NK-92 (cell line): ENCODE results near the gene COMMD7.

Experiments
- DNase-seq: peaks from one replicate; lab custom pipeline; 2025; ENCODE audit not compliant: unreplicated experiment; lab: John Stamatoyannopoulos, UW

COMMD7 gene

DNA sequence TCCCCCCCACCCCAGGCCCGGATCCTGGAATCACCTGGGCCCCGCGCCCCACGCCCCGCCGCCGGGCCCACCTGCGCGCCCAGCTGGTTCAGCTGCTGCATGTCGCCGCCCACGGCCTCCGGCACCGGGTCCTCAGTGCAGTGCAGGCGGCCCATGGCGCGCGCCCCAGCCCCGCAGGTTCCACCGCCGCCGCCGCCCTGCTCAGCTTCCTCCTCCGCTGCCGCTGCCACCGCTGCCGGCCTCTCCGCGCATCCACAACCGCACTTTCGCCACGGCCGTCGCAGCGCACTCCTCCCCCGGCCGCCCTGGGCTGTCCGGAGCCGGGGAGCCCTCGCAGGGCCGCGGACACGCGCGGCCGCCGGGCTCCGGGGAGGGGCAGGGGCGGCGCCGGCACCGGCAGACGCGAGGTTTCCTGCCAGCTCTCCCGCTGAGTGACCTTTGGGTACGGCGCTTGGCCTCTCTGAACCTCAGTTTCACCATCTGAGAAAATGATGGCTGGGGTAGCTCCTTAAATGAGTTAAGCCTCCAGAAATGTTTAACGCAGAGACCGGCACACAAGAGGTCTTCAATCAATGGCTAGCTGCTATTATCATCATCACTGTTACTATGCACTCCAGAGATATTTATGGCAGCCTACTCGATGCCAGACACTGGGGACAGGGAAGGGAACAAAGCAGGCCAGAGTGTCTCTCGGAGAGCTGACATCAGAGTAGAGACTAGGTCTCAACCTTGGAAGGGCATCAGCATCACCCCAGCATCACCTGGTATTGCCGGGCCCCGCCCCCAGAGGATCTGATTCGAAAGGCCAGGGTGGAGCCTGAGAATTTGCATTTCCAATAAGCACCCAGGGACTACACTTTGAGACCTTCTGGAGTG lies at the start of gene COMMD7:
Gene COMMD7 (minus strand): TSS at position 231 of the 876 bp plus-strand sequence. CDS start 76 bp downstream, at position 155.
- no peak for DNase-seq

GRCh38 chr20:32792731-32793458 lies 49.6 kb upstream of the COMMD7 start:
- no peak for DNase-seq

- no peak for DNase-seq
These were observed 49.0 kb upstream of the COMMD7 start for GRCh38 chr20:32792316-32792715.

DNA sequence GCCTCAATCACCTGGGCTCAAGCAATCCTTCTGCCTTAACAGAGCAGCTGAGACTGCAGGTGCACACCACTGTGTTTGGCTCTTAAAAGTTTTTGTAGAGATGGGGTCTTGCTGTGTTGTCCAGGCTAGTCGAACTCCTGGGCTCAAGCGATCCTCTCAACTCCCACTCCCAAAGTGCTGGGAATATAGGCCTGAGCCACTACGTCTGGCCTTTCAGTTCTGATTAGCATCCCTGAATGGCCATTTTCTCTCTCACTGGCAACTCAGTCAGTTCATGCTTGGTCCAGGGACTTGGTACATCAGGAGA lies 47.4 kb upstream of the COMMD7 start:
- no peak for DNase-seq

DNA sequence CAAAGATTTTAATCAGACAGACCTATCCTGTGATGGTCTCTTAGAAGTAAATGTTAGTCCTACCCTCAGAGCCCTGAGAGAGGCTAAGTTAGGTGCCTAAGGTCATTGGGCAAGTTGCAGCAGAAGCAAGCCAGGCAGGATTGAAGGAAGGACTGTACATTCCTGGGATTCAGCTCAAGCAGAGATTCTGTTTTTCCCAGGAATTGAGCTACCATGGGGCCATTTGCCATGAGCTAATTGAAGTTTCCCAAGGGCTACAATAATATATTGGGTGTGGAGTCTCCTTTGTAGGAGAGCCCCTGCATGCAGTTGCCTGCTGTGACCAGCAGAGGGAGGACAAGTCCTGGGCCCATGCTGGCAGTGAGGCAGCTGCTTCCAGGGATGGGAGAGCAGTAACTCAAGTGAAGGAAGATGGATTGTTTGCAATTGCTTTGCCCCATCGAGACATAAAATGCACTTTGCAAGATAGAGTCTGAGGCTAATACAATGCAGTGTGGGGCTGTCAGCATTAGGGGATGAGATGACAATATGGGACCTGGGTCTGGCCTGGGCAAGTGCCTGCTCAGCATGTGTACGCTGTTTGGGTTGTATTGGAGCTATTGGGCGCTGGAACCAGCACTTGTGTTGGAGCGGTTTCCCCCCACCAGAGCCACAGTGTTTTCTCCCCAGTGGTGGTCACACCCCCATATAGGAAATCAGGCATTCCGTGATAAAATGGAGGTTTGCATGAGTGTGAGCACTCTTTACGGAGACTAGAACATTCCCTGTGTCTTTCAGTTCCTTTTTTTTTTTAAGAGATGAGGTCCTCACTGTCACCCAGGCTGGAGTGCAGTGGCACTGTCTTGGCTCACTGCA lies 46.9 kb upstream of the COMMD7 start:
- DNase-seq: no peak

GRCh38 chr20:32787168-32787567 lies 43.9 kb upstream of the COMMD7 start:
- no peak for DNase-seq

GRCh38 chr20:32786059-32786760 lies 42.9 kb upstream of the COMMD7 start:
- DNase-seq: no peak

DNA sequence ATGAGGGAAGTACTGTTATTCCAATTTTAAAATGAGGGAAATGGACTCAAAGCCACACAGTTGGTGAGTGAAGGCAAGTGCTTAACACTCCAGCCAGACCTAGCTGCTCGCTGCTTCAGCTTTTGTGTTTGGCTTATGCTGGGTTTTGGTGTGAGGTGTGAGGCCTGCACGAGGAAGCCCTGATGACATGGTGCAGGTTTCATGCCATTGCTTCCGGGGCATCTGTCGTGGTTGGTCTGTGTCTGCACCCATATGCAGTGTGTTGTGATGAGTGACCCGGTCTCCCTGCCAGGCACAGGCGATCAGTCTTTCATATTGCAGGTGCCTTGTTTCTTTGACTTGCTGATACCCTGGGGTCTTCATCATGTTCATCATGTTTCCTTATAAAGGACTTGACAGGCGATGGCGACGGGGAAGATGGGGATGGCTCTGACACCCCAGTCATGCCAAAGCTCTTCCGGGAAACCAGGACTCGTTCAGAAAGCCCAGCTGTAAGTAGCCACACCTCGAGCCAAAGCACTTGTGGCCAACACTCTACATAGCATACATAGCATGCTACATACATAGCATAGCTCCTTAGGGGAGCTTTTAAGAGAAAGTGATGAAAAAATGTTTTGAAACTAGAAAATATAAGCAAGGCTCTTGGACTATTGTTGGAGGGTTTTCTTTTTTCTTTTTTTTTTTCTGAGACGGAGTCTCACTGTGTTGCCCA lies 41.3 kb upstream of the COMMD7 start:
- no peak for DNase-seq

DNA sequence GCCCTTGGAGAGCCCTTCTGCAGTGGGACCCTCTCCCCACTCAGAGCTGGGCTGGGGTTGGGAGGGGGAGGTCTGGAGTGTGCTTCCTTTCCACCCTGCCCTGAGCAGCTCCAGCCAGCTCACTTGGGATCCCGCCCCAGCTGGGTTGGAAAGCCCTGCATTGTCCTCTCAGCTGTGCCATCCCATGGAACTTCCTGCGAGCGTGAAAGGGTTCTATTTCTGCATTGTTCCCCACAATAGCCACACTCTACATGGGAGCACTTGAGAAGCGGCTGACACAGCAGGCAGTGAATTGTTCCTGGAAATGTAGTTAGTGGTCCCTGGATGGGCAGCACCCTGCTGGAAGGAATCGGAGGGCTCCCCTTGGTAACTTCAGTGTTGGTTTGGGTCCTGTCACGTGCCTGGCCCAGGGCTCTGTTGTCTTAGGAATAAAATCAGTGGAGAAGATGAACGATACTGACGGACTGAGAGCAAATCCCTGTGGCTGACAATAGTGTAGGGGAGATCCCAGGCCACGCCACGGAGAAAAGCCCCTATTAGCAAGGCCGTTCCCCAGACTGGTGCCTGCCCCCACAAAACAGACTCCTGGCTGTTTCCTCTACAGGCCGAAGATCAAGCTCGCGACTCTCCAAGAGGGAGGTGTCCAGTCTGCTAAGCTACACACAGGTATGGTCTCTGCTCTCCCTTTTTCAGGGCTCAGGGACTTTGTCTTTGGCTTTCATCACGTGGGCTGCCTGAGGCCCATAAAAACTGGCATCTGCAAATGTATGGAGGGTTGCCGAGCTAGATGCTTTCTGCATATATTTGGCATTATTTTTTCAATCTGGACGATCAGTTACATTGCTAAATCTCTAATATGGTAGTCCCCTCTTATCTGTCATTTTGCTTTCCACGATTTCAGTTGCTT lies 37.7 kb upstream of the COMMD7 start:
- no peak for DNase-seq

DNA sequence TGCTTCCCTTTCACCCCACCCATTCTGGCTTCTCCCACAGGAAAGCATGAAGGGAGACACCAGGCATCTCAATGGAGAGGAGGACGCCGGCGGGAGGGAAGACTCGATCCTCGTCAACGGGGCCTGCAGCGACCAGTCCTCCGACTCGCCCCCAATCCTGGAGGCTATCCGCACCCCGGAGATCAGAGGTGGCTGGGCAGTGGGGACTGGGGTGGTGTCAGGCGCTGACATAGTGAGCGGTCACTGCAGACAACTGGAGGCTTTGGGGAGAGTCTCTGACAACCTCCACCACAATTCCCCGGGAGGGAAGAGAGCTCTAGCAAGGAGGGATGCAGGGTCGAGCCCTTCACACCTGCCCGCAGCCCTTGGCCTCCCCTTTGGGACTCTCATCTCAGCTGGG lies 37.0 kb upstream of the COMMD7 start:
- no peak for DNase-seq

- no peak for DNase-seq
These were observed 36.4 kb upstream of the COMMD7 start for GRCh38 chr20:32779500-32780211.

DNA sequence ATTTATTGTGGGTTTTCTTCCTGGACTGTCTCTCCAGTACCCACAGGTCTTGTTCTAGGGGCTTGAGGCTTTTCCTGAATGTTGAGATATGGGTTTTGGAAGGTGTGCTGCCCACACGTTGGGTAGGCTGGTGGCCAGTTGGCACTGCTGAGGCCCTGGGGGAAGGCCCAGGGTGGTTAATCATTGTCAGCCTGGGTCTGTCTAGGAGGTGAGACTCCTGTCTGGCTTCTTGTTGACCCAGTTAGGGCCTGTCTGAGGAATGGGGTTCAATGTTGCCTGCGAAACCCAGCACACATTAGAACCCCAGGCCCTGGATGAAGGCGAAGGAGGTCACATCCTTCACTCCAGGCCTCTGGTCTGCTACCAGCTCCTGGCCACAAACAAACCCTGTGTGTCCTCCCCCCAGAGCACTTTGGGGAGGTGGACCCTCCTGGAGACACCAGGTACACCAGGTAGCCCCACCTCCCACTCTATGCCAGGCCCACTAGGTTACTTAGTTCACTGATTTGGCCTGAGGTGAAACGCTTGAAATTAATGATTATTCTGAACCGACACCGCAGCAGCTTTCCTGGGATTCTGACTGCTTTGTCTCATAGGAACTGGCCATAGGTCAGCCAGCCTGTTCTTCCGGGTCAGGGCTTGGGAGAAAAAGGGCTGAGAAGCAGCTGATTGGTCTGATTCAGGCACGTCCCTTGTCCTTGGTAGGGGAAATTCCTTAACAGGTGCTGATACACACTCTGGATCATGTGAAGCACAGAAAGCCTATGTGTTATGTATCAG lies 34.1 kb upstream of the COMMD7 start:
- DNase-seq: no peak

GRCh38 chr20:32775336-32775991 lies 32.2 kb upstream of the COMMD7 start:
- no peak for DNase-seq

GRCh38 chr20:32773855-32774254 lies 30.6 kb upstream of the COMMD7 start:
- DNase-seq: no peak

DNA sequence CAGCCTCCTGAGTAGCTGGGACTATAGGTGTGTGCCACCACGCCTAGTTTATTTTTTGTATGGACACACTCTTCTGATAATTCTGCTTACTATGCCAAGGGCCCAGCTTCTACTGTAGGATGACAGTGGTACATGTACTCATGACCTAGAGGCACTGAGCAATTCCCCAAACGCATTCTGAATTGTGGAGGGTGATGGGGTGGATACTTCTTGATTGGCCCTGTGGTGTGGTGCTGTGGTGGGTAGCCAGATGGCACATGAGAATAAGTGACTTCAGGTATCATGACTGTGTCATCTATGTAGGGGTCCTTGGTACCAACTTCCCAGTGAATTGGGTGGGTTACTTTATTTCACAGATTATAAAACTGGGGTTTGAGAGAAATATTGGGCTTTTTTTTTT lies 30.0 kb upstream of the COMMD7 start:
- no peak for DNase-seq

DNA sequence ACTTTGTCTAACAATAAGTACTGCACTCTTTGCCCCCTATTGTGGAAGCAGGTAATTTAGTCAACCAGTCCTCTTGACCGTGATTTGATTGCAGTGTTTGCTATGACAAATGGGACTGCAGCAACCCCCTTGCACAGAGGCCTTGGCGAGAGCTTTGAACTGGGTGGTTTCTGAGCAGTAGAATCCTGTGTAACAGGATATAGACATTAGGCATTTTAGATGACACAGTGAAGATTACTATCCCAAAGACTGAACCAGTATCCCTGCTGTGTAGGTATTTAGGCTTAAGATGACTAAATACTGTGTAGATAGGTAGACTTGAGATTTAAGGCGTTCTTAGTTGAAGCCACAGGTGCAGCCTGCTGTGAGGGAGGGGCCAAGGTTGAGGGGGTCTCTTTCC lies 28.8 kb upstream of the COMMD7 start:
- DNase-seq: no peak

DNA sequence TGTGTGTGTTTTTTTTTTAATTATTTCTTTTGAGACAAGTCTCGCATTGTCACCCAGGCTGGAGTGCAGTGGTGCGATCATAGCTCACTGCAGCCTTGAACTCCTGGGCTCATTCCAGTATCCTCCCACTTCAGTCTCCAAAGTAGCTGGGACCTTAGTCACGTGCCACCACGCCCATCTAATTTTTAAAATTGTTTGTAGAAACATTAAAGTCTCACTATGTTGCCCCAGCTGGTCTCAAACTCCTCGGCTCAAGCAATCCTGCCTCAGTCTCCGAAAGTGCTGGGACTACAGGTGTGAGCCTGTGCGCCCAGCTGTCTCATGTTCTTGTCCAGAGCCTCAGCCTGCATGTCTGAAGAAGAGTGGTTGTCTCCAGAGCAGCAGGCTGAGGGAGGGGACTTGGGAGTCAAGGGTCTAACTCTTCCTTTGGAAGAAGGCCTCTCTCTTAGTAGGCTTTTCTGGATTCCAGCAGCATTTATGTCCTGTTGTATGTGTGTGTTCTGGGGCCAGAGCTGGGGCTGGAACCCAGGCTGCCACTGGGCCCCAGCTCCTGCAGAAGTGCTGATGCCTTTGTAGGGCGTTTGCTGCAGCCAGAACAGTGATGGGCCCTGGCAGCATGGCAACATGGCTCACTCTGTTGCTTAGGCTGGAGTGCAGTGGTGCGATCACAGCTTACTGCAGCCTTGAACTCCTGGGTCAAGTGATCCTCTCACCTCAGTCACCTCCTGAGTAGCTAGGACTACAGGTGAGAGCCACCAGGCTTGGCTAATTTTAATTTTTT lies 24.3 kb upstream of the COMMD7 start:
- DNase-seq: no peak
